SK-N-SH (cell line): ENCODE data around the gene PRR35. TPM values are rescaled to one million over a fixed set of nuclear protein-coding genes. Genes with fewer than 3 reads are reported as not detected.
A peak's percentile ranks its signal among the peaks of the same experiment; 100 is the strongest.

Experiments
- CTCF ChIA-PET: fragments of 300-600, 350-600 bp; formaldehyde crosslinking; extraction: SDS; loops from one replicate; lab custom pipeline; 2021; lab: Yijun Ruan, JAX
- POLR2A ChIA-PET: fragments of 350-600 bp; sonication (Branson Sonifier 250); formaldehyde crosslinking; extraction: SDS; loops from one replicate; lab custom pipeline; 2020; ENCODE audit warnings: antibody characterized with exemption, inconsistent platforms; lab: Yijun Ruan, JAX
- DNase-seq: peaks from one replicate; pipeline ENCODE4 v3.0.0; 2012
- H2AFZ ChIP-seq: fragments of 200-600 bp; sonication (generic); 2 replicates; pipeline ENCODE4 v1.8.1; 2016; ENCODE audit warnings: antibody characterized with exemption, mild to moderate bottlenecking, low read depth
- H3F3A ChIP-seq: fragments of 200-600 bp; sonication (generic); replicated peaks from 2 replicates; pipeline ENCODE3; 2016; ENCODE audit warnings: antibody characterized with exemption, mild to moderate bottlenecking; ENCODE audit not compliant: insufficient read depth
- H3K27ac ChIP-seq, 2 experiments: fragments of 200-500 bp in 1 of 2; fragments of 200-600 bp in 1 of 2; sonication (Bioruptor generic) in 1 of 2; sonication (generic), shearing (Covaris generic) in 1 of 2; 2 replicates each; pipeline versions ENCODE4 v1.5.1 to v1.6.1; 2014 to 2016; ENCODE audit warnings: low read depth in 2 of 2, inconsistent platforms in 1 of 2, low read length in 1 of 2, mild to moderate bottlenecking in 1 of 2, mixed read lengths in 1 of 2
- H3K27me3 ChIP-seq: fragments of 200-600 bp; sonication (generic), shearing (Covaris generic); 2 replicates; pipeline ENCODE4 v1.6.1; 2016; ENCODE audit warnings: mixed run types; ENCODE audit not compliant: insufficient read depth
- H3K36me3 ChIP-seq, 2 experiments: fragments of 200-500 bp in 1 of 2; fragments of 200-600 bp in 1 of 2; sonication (Bioruptor generic) in 1 of 2; sonication (generic) in 1 of 2; replicated peaks in 1 of 2; 2 replicates each; pipeline versions ENCODE3 to v1.5.1; 2014 to 2016; ENCODE audit warnings: low read length in 1 of 2, mild to moderate bottlenecking in 1 of 2; ENCODE audit not compliant: insufficient read depth in 2 of 2, control insufficient read depth in 1 of 2
- H3K4me1 ChIP-seq, 2 experiments: fragments of 200-500 bp in 1 of 2; fragments of 200-600 bp in 1 of 2; sonication (Bioruptor generic) in 1 of 2; sonication (generic), shearing (Covaris generic) in 1 of 2; 2 replicates each; pipeline versions ENCODE4 v1.5.1 to v1.6.1; 2014 to 2016; ENCODE audit warnings: low read depth in 1 of 2, low read length in 1 of 2, mixed run types in 1 of 2; ENCODE audit not compliant: insufficient read depth in 2 of 2, control insufficient read depth in 1 of 2
- H3K4me2 ChIP-seq: fragments of 200-600 bp; sonication (generic), shearing (Covaris generic); 2 replicates; pipeline ENCODE4 v1.6.1; 2017; ENCODE audit warnings: mixed run types
- H3K4me3 ChIP-seq, 2 experiments: fragments of 200-500 bp in 1 of 2; fragments of 200-600 bp in 1 of 2; sonication (Bioruptor generic) in 1 of 2; sonication (generic), shearing (Covaris generic) in 1 of 2; 2 replicates each; pipeline versions ENCODE4 v1.5.1 to v1.8.1; 2014 to 2016; ENCODE audit warnings: low read depth in 2 of 2, inconsistent platforms in 1 of 2, low read length in 1 of 2, mild to moderate bottlenecking in 1 of 2, mixed read lengths in 1 of 2, moderate library complexity in 1 of 2
- H3K79me2 ChIP-seq: fragments of 200-600 bp; sonication (generic); 2 replicates; pipeline ENCODE4 v1.8.1; 2017; ENCODE audit warnings: mild to moderate bottlenecking; ENCODE audit not compliant: insufficient read depth
- H3K9ac ChIP-seq: fragments of 200-600 bp; sonication (generic); 2 replicates; pipeline ENCODE4 v1.6.1; 2017; ENCODE audit warnings: mixed run types
- H3K9me2 ChIP-seq: fragments of 200-600 bp; sonication (generic); 2 replicates; pipeline ENCODE4 v1.6.1; 2017; ENCODE audit warnings: mixed run types
- H3K9me3 ChIP-seq: fragments of 200-600 bp; sonication (generic); 2 replicates; pipeline ENCODE4 v1.6.1; 2017; ENCODE audit warnings: mixed run types, mild to moderate bottlenecking, moderate library complexity
- H4K20me1 ChIP-seq: fragments of 200-600 bp; sonication (generic); 2 replicates; pipeline ENCODE4 v1.6.1; 2017; ENCODE audit warnings: mild to moderate bottlenecking, mixed run types; ENCODE audit not compliant: insufficient read depth
- CHD2 ChIP-seq: fragments of 150-350 bp; IDR thresholded peaks from 2 replicates; pipeline ENCODE4 v1.6.1; 2018; ENCODE audit warnings: low read length; ENCODE audit not compliant: partially characterized antibody
- CTCF ChIP-seq: fragments of 200-600 bp; sonication (generic); IDR thresholded peaks from 2 replicates; pipeline ENCODE4 v1.6.1; 2017; ENCODE audit warnings: antibody characterized with exemption, mild to moderate bottlenecking, moderate library complexity
- ELF1 ChIP-seq: IDR thresholded peaks from 2 replicates; pipeline ENCODE4 v1.4.0; 2012
- EP300 ChIP-seq, 2 experiments: IDR thresholded peaks; 2 replicates each; pipeline versions ENCODE4 v1.4.0 to v1.6.1; 2012; ENCODE audit warnings: borderline replicate concordance in 1 of 2, low read depth in 1 of 2, low read length in 1 of 2
- EZH2phosphoT487 ChIP-seq: fragments of 200-600 bp; sonication (generic); IDR thresholded peaks from 2 replicates; pipeline ENCODE4 v1.6.1; 2017; ENCODE audit warnings: low read depth, mixed run types, mild to moderate bottlenecking, antibody characterized with exemption, moderate library complexity, borderline replicate concordance
- FOXJ3 ChIP-seq: sonication (generic); formaldehyde crosslinking; IDR thresholded peaks from 2 replicates; pipeline ENCODE4 v1.5.1; 2020; ENCODE audit warnings: mild to moderate bottlenecking, missing genetic modification reagents
- GABPA ChIP-seq: IDR thresholded peaks from 2 replicates; pipeline ENCODE4 v1.4.0; 2012; ENCODE audit warnings: low read depth, mild to moderate bottlenecking
- JUND ChIP-seq: IDR thresholded peaks from 2 replicates; pipeline ENCODE4 v1.4.0; 2012
- MEF2A ChIP-seq: IDR thresholded peaks from 2 replicates; pipeline ENCODE4 v1.4.0; 2012; ENCODE audit warnings: low read depth, borderline replicate concordance
- MXI1 ChIP-seq: IDR thresholded peaks from 2 replicates; pipeline ENCODE4 v1.6.1; 2012; ENCODE audit warnings: mild to moderate bottlenecking, low read depth, low read length, improper control_type of control experiment
- PBX3 ChIP-seq: IDR thresholded peaks from 2 replicates; pipeline ENCODE4; 2012
- RAD21 ChIP-seq: IDR thresholded peaks from 2 replicates; pipeline ENCODE4 v1.6.1; 2012; ENCODE audit warnings: mild to moderate bottlenecking, low read length
- REST ChIP-seq: IDR thresholded peaks from 2 replicates; pipeline ENCODE4 v1.6.1; 2012; ENCODE audit warnings: mild to moderate bottlenecking, low read depth, low read length, moderate library complexity
- RXRA ChIP-seq: IDR thresholded peaks from 2 replicates; pipeline ENCODE4 v1.4.0; 2012; ENCODE audit warnings: low read depth, mild to moderate bottlenecking, borderline replicate concordance
- SIN3A ChIP-seq: IDR thresholded peaks from 2 replicates; pipeline ENCODE4 v1.6.1; 2012; ENCODE audit warnings: low read depth, mild to moderate bottlenecking, low read length, moderate library complexity, borderline replicate concordance
- SMC3 ChIP-seq: IDR thresholded peaks from 2 replicates; pipeline ENCODE4 v1.6.1; 2012; ENCODE audit warnings: low read depth, low read length, improper control_type of control experiment
- TEAD4 ChIP-seq: IDR thresholded peaks from 2 replicates; pipeline ENCODE4 v1.4.0; 2012; ENCODE audit warnings: mild to moderate bottlenecking, borderline replicate concordance; ENCODE audit not compliant: insufficient read depth
- WGBS: methylation state at CpG from one replicate; pipeline ENCODE4 v1.1.6; 2017; ENCODE audit warnings: low lambda C conversion rate; 5-methylcytosine and 5-hydroxymethylcytosine counted together
- polyA plus RNA-seq, 3 experiments: library from polyadenylated mRNA; depleted of rRNA; stranded (reverse); fragments of >200 nt; gene quantifications; 2 replicates each; pipeline ENCODE4 v1.2.3, GENCODE V29; 2012
- TF ChIP-seq, protein P1 (sequence below): fragments of 150-350 bp; IDR thresholded peaks from 2 replicates; pipeline ENCODE4 v1.6.1; 2016; ENCODE audit warnings: mild to moderate bottlenecking, low read depth, low read length
- TF ChIP-seq, protein P2 (sequence below): IDR thresholded peaks from 2 replicates; pipeline ENCODE4 v1.4.0; 2012; ENCODE audit warnings: low read depth

PRR35 gene
- polyA plus RNA-seq, 1 of the 3 experiments (the other 2 are of a cell fraction): not detected

- TF ChIP-seq, protein P1, sequence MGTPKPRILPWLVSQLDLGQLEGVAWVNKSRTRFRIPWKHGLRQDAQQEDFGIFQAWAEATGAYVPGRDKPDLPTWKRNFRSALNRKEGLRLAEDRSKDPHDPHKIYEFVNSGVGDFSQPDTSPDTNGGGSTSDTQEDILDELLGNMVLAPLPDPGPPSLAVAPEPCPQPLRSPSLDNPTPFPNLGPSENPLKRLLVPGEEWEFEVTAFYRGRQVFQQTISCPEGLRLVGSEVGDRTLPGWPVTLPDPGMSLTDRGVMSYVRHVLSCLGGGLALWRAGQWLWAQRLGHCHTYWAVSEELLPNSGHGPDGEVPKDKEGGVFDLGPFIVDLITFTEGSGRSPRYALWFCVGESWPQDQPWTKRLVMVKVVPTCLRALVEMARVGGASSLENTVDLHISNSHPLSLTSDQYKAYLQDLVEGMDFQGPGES: peak; percentile 78
- TF ChIP-seq REST: no peak
- no peak for TF ChIP-seq EZH2phosphoT487
- peak; percentile 52; the same call in 1 of the 2 replicates for TF ChIP-seq SIN3A
- no peak for TF ChIP-seq MXI1
- TF ChIP-seq, all 33 proteins: peak for 5
Observed at GRCh38 chr16:589658-590187, 29.5 kb downstream of the PRR35 start, which contains the start of gene RAB40C (continued).

DNA sequence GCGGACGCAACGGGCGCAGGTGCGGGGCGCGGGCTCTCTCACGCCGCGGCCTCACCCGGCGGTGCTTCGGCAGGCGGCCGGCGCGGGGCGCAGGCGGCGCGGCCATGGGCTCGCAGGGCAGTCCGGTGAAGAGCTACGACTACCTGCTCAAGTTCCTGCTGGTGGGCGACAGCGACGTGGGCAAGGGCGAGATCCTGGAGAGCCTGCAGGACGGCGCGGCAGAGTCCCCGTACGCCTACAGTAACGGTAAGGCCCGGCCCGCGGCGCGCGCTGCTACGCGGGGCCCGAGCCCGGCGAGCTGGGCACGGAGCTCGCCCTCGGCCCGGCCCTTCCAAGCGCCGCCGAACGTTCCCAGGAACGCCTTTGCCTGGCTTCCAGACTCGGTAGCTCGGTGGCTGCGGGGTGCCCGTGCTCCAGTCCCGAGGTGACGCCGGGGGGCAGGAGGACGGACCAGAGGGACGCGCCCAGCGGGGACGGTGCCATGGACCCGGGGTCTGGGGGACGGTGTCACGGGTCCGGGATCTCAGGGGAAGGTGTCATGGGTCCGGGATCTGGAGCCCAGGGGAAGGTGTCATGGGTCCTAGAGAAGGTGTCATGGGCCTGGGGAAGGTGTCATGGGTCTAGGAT lies 30.1 kb downstream of the PRR35 start:
- H3K4me3 ChIP-seq: peak overlapping the region; percentile 82 to 89
- no peaks in the 10 kb centered on the region for H3K27me3 ChIP-seq
- peak overlapping the region; percentile 81 for H3K9ac ChIP-seq
- peaks cover 0 to 3% of the 10 kb centered on the region in 2 experiments for H3K36me3 ChIP-seq
- ChIA-PET CTCF (interaction anchor here (0.8 to 1.3 kb wide), 6 partner anchors 10 to 58 kb away, joined by 3 to 7 read pairs (median 3); no protein-coding TSS in a partner anchor), POLR2A (interaction anchor here (1.0 kb wide), 1 partner anchor 46 kb away, joined by 4 read pairs; the partner anchor contains the start of gene METTL26)
- H3K9me3 ChIP-seq: no peaks in the 10 kb centered on the region
- H3K27ac ChIP-seq: peak overlapping the region in 1 of 2 experiments; percentile 72; a peak in 2 of 4 replicates
- peak overlapping the region; percentile 100 for H3K4me2 ChIP-seq
- H4K20me1 ChIP-seq: peaks cover 45% of the 10 kb centered on the region
- WGBS: 4% methylated on average over 28 of the region's 71 CpGs
- no peak overlapping the region for H2AFZ ChIP-seq
- peaks cover 73% of the 10 kb centered on the region for H3K79me2 ChIP-seq
- peaks cover 21 to 36% of the 10 kb centered on the region in 2 experiments; a peak in 2 of 4 replicates for H3K4me1 ChIP-seq
- DNase-seq: peak; percentile 67
- H3K9me2 ChIP-seq: no peaks in the 10 kb centered on the region
- peaks cover 20% of the 10 kb centered on the region for H3F3A ChIP-seq
- TF ChIP-seq TEAD4: no peak
- 0 out of 2 replicates have a peak, but pooled peaks have one; percentile 4 for TF ChIP-seq RAD21
- no peak for TF ChIP-seq FOXJ3 (CRISPR knock-in tag)
- no peak for TF ChIP-seq RXRA
- TF ChIP-seq SMC3: 0 out of 2 replicates have a peak, but pooled peaks have one; percentile 1
- no peak for TF ChIP-seq PBX3
- TF ChIP-seq CHD2: no peak
- TF ChIP-seq JUND: no peak
- TF ChIP-seq MEF2A: no peak
- no peak for TF ChIP-seq EP300 (IDR thresholded peaks at IDR 0.05; ENCODE audit: borderline replicate concordance in 1 of 2, low read depth in 1 of 2, low read length in 1 of 2)
- TF ChIP-seq, protein P2, sequence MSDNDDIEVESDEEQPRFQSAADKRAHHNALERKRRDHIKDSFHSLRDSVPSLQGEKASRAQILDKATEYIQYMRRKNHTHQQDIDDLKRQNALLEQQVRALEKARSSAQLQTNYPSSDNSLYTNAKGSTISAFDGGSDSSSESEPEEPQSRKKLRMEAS: no peak
- TF ChIP-seq ELF1: no peak
- no peak for TF ChIP-seq SIN3A
- no peak; the same call in 1 of the 2 replicates for TF ChIP-seq CTCF
- TF ChIP-seq GABPA: no peak
